ENCODE results near the gene AXL.

AXL gene

GRCh38 chr19:41265395-41266153 lies 46.6 kb downstream of the AXL start:
- TF ChIP-seq GATA3 (IDR thresholded peaks at IDR 0.05; ENCODE audit: low read depth, low read length) (no peak), GATA2 (IDR thresholded peaks at IDR 0.05; ENCODE audit: low read depth, low read length) (no peak)

DNA sequence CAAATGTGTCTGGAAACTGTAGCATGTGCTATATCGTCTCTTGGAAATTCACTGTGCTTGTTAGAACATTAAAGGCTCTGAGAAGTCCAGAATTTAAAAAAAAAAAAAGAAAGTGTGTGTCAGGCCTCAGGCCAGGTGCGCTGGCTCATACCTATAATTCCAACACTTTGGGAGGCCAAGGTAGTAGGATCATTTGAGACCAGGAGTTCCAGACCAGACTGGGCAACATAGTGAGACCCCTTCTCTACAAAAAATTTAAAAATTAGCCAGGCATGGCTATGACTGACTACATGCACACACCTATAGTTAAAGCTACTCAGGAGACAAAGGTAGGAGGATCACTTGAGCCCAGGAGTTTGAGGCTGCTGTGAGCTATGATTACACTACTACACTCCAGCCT lies 50.0 kb downstream of the AXL start:
- TF ChIP-seq GATA3 (IDR thresholded peaks at IDR 0.05; ENCODE audit: low read depth, low read length) (no peak), GATA2 (IDR thresholded peaks at IDR 0.05; ENCODE audit: low read depth, low read length) (no peak)

DNA sequence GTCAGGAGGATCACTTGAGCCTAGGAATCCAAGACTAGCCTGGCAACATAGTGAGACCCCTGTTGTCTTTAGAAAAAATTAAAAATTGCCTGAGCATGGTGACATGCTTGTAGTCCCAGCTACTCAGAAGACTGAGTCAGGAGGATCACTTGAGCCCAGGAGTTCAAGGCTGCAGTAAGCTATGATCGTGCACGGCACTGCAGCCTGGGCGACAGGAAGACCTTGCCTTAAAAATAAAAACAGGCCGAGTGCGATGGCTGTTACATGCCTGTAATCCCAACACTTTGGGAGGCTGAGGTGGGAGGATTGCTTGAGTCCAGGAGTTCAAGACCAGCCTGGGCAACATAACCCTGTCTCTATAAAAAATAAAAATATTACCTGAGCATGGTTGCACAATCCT lies 50.5 kb downstream of the AXL start:
- no peak for TF ChIP-seq GATA2 (IDR thresholded peaks at IDR 0.05; ENCODE audit: low read depth, low read length)
- no peak for TF ChIP-seq GATA3 (IDR thresholded peaks at IDR 0.05; ENCODE audit: low read depth, low read length)

DNA sequence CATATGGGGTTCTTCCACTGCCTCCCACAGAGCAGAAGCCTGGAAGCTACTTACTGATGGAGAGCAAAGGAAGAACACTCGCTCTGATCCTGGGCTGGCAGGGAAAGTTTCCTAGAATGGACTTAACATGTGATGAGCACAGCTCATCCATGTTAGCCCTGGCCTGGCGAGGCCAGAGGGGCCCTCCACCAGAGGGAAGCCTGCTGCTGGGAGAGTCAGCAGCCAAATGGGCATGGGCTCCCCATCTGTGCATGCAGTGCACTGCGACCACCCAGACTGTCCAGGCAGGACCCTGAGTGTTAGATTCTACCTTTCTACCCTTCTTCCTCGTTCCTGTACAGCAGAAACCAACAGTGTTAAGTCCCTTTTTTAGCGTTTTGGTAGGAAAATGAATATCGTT lies 54.1 kb downstream of the AXL start:
- TF ChIP-seq GATA2 (IDR thresholded peaks at IDR 0.05; ENCODE audit: low read depth, low read length) (no peak), GATA3 (IDR thresholded peaks at IDR 0.05; ENCODE audit: low read depth, low read length) (no peak)

DNA sequence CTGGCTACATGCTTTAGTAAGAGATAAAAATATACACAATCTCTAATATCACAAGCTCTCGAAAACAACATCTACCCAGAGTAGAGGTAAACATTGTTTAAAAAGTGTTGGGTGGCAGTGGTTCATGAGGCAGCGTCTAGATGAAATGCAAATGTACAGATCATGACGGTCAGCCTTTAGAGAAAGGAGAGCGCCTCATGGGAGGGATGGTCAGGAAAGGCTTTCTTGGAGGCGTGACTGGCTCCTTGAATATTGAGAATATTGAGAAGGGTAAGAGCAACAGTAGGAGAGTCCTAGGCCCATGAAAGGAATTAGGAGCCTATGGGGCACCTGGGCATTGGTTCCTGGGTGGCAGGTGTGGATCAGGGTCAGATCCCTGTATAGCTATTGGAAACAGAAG lies 55.8 kb downstream of the AXL start:
- TF ChIP-seq GATA2 (IDR thresholded peaks at IDR 0.05; ENCODE audit: low read depth, low read length) (no peak), GATA3 (IDR thresholded peaks at IDR 0.05; ENCODE audit: low read depth, low read length) (no peak)

GRCh38 chr19:41276231-41276630 lies 57.2 kb downstream of the AXL start:
- TF ChIP-seq GATA2 (IDR thresholded peaks at IDR 0.05; ENCODE audit: low read depth, low read length) (no peak), GATA3 (IDR thresholded peaks at IDR 0.05; ENCODE audit: low read depth, low read length) (no peak)

- no peak for TF ChIP-seq GATA2 (IDR thresholded peaks at IDR 0.05; ENCODE audit: low read depth, low read length)
- TF ChIP-seq GATA3 (IDR thresholded peaks at IDR 0.05; ENCODE audit: low read depth, low read length): no peak
These were observed 59.5 kb downstream of the AXL start for GRCh38 chr19:41278478-41278877.

DNA sequence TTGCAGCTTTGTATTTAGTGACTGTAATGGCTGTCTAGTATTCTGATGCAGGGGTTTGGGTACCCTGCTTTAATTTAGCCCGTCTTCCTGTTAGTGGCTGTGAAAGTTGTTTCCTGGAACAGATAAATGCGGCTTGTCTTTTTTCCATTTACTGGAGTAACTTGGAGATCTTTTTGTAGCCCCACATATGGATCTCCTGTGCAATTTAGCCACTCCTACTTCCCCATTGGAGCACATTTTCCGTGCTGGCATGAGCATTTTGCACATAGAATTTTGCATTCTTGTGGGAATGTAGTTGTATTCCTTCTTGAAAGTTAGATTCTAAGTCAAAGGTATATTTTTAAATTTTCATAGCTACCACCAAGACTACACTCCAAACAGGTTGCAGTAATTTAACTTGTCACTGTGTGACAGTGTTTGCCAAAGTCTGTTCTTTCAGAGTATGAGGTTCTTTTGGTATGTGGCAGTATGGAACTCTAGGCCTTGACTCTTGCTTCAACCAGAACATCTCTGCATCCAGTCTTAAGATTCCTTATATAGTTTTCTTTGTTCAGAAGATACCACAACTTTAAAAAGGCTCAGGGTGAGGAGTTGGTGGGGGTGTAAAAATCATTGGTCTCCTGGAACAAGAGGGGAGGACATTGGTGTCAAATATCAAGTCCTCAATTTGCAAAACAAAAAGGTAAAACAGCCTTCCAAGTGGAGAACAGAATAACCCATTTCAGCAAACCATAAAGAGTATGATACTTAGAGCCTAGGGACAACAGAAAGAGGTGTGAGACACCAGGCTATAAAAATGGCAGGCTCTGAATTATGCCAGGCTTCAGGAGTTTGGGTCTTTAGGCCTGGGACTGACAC lies 69.9 kb downstream of the AXL start:
- TF ChIP-seq GATA2 (IDR thresholded peaks at IDR 0.05; ENCODE audit: low read depth, low read length) (no peak), GATA3 (IDR thresholded peaks at IDR 0.05; ENCODE audit: low read depth, low read length) (no peak)

DNA sequence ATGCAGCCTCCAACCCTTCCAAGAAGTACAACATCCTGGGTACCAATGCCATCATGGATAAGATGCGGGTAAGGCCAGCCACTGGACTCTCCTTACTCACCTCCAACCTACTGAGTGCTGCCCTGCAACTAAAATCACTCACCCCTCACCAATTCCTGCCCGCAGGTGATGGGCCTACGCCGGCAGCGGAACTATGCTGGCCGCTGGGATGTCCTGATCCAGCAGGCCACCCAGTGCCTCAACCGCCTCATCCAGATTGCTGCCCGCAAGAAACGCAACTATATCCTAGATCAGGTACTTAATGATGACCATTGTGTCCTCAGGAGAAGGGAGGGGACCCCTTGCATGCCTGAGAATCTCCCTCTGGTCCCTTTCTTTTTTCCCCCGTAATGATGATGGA lies 75.4 kb downstream of the AXL start:
- TF ChIP-seq GATA3 (IDR thresholded peaks at IDR 0.05; ENCODE audit: low read depth, low read length): no peak
- no peak for TF ChIP-seq GATA2 (IDR thresholded peaks at IDR 0.05; ENCODE audit: low read depth, low read length)

- TF ChIP-seq GATA2 (IDR thresholded peaks at IDR 0.05; ENCODE audit: low read depth, low read length) (no peak), GATA3 (IDR thresholded peaks at IDR 0.05; ENCODE audit: low read depth, low read length) (no peak)
These were observed 76.5 kb downstream of the AXL start for GRCh38 chr19:41295499-41295898.

GRCh38 chr19:41296433-41296871 lies 77.4 kb downstream of the AXL start:
- TF ChIP-seq GATA3 (IDR thresholded peaks at IDR 0.05; ENCODE audit: low read depth, low read length): no peak
- no peak for TF ChIP-seq GATA2 (IDR thresholded peaks at IDR 0.05; ENCODE audit: low read depth, low read length)

- no peak for TF ChIP-seq GATA2 (IDR thresholded peaks at IDR 0.05; ENCODE audit: low read depth, low read length)
- no peak for TF ChIP-seq GATA3 (IDR thresholded peaks at IDR 0.05; ENCODE audit: low read depth, low read length)
These were observed 78.8 kb downstream of the AXL start for GRCh38 chr19:41297628-41298347.

DNA sequence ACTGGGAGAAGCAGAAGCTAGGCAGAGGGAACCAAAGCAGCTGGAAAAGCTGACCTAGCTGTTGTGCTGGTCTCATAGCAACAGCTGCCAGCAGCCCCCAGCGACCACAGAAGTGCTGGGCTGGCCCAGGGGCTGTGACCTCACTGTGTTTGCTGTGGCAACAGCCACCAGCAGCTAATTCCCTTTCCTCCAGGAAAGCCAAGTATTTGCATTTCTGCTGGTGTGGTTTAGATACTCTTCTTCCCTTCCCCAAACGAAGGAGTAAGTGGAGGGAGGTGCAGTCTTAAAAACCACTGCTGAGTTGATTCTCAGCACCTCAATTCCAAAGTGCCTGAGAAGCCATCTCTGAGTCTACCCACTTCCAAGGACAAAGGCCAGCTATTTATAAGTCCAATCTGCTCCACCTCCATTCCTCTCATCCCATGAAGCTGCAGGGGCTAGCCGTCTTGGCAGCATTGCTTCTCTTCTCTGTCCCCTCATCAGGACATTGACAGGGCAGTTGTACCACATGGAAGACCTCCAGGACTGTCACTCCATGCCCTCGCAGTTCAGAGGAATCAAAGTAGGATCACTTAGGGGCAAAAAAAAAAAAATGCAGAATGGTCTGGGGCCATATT lies 79.4 kb downstream of the AXL start:
- no peak for TF ChIP-seq GATA3 (IDR thresholded peaks at IDR 0.05; ENCODE audit: low read depth, low read length)
- no peak for TF ChIP-seq GATA2 (IDR thresholded peaks at IDR 0.05; ENCODE audit: low read depth, low read length)

Measured in SH-SY5Y (cell line).